ENCODE measurements around the gene CDH16.

- TF ChIP-seq CTCF (IDR thresholded peaks at IDR 0.05) (no peak), POLR2A (IDR thresholded peaks at IDR 0.05) (no peak)
Measured at GRCh38 chr16:66927918-66928649, 9.4 kb upstream of the CDH16 start.
